BE2C (cell line): ENCODE results near the gene ADAMTS13.

Experiments
- DNase-seq: peaks from one replicate; pipeline ENCODE4 v3.0.0-alpha.2; 2020
- H3K27me3 ChIP-seq: fragments of 250-450 bp; sonication (Bioruptor Pico); 2 replicates; pipeline ENCODE4 v1.5.1; 2020; ENCODE audit warnings: mild to moderate bottlenecking
- H3K36me3 ChIP-seq: fragments of 250-450 bp; sonication (Bioruptor Pico); 2 replicates; pipeline ENCODE4 v1.5.1; 2020; ENCODE audit warnings: mild to moderate bottlenecking
- H3K4me1 ChIP-seq: fragments of 250-450 bp; sonication (Bioruptor Pico); 2 replicates; pipeline ENCODE4 v1.5.1; 2020
- H3K4me3 ChIP-seq: 2 replicates; pipeline ENCODE4 v1.5.1; 2011; ENCODE audit warnings: low read depth, low read length
- H3K9me3 ChIP-seq: fragments of 250-450 bp; sonication (Bioruptor Pico); 2 replicates; pipeline ENCODE4 v1.5.1; 2020
- TF ChIP-seq, protein P1 (sequence below): IDR thresholded peaks from 2 replicates; pipeline ENCODE4 v1.5.1; 2012; ENCODE audit warnings: mild to moderate bottlenecking, low read depth, low read length

ADAMTS13 gene

GRCh38 chr9:133417541-133418461, 4.4 kb upstream of the ADAMTS13 start, which contains the start of gene REXO4:
TSS of gene REXO4 (minus strand) at chr9:133418010. CDS start at chr9:133417844, 166 bp downstream.
- TF ChIP-seq, protein P1, sequence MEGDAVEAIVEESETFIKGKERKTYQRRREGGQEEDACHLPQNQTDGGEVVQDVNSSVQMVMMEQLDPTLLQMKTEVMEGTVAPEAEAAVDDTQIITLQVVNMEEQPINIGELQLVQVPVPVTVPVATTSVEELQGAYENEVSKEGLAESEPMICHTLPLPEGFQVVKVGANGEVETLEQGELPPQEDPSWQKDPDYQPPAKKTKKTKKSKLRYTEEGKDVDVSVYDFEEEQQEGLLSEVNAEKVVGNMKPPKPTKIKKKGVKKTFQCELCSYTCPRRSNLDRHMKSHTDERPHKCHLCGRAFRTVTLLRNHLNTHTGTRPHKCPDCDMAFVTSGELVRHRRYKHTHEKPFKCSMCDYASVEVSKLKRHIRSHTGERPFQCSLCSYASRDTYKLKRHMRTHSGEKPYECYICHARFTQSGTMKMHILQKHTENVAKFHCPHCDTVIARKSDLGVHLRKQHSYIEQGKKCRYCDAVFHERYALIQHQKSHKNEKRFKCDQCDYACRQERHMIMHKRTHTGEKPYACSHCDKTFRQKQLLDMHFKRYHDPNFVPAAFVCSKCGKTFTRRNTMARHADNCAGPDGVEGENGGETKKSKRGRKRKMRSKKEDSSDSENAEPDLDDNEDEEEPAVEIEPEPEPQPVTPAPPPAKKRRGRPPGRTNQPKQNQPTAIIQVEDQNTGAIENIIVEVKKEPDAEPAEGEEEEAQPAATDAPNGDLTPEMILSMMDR = no peak
- H3K4me1 ChIP-seq = no peaks in the 10 kb centered on the region
- peak within 1 kb of the TSS; percentile 98 for H3K4me3 ChIP-seq
- H3K9me3 ChIP-seq = no peaks in the 10 kb centered on the region
- peak; percentile 91 for DNase-seq
- no peaks in the 10 kb centered on the region for H3K27me3 ChIP-seq
- H3K36me3 ChIP-seq = peaks cover 26% of the 10 kb centered on the region

DNA sequence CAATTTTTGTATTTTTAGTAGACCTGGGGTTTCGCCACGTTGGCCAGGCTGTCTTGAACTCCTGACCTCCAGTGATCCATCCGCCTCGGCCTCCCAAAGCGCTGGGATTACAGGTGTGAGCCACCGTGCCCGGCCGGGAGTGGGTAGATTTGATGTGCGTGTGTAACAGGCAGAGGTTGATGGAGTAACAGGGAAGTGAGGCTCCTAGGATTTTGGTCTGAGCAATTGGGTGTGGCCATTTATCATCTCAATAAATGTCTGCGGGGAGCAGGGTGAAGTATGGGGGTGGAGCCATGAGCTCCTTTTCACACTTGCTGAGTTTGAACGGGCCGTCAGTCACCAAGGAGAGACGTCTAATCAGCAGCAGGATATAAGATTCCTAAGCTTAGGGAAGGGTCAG, 3.2 kb upstream of the ADAMTS13 start:
- peak overlapping the region; percentile 98 for H3K4me3 ChIP-seq
- H3K36me3 ChIP-seq = peaks cover 16% of the 10 kb centered on the region
- DNase-seq = no peak
- TF ChIP-seq, protein P1 = no peak
- no peaks in the 10 kb centered on the region for H3K9me3 ChIP-seq
- H3K4me1 ChIP-seq = no peaks in the 10 kb centered on the region
- H3K27me3 ChIP-seq = no peaks in the 10 kb centered on the region

DNA sequence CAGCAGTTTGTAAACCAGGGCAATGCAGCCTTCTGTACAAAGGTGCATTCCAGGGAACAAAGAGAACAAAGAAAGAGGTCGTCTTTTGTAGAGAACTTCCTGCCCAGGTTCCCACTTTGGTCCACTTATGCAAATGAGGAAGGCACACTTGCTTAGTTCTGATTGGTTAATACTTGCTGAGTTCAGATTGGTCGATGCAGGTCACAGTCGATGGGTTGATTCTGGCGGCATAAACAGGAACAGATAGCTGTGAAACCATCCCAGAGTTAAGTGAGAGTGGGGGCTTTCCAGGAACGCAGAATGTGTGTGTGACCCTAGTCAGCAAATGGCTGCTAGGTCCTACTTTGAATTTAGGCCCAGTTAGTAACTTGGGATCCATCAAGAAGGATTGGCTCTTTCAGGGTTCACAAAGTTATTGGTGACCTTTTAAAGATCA, 1.8 kb upstream of the ADAMTS13 start:
- no peak for DNase-seq
- TF ChIP-seq, protein P1 = no peak
- Histone ChIP-seq H3K9me3 (no peaks in the 10 kb centered on the region), H3K27me3 (no peaks in the 10 kb centered on the region), H3K4me1 (no peaks in the 10 kb centered on the region), H3K36me3 (peaks cover 10% of the 10 kb centered on the region), H3K4me3 (no peak overlapping the region)

- TF ChIP-seq, protein P1 = no peak
- Histone ChIP-seq H3K4me3 (no peak overlapping the region), H3K36me3 (no peaks in the 10 kb centered on the region), H3K4me1 (no peaks in the 10 kb centered on the region), H3K9me3 (no peaks in the 10 kb centered on the region), H3K27me3 (no peaks in the 10 kb centered on the region)
- no peak for DNase-seq
Observed at GRCh38 chr9:133423216-133423615, 1.0 kb downstream of the ADAMTS13 start.

DNA sequence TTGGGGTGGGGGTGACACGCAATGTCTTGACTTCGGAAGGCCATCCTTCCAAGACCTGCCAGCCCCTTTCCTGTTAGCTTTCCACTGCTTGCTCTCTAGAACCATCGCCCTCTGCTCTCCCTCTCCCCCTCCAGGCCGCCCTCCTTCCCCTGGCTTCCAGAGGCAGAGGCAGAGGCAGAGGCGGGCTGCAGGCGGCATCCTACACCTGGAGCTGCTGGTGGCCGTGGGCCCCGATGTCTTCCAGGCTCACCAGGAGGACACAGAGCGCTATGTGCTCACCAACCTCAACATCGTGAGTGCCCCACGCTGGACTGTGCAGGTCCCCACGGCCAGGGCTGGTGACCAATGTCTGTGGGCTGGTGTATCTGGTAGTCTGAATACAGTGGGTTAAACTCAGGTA, 2.0 kb downstream of the ADAMTS13 start:
- Histone ChIP-seq H3K9me3 (no peaks in the 10 kb centered on the region), H3K36me3 (no peaks in the 10 kb centered on the region), H3K27me3 (no peaks in the 10 kb centered on the region), H3K4me3 (no peak overlapping the region), H3K4me1 (no peaks in the 10 kb centered on the region)
- no peak for DNase-seq
- TF ChIP-seq, protein P1 = no peak

GRCh38 chr9:133425049-133425632, 3.0 kb downstream of the ADAMTS13 start:
- no peaks in the 10 kb centered on the region for H3K36me3 ChIP-seq
- TF ChIP-seq, protein P1 = no peak
- H3K4me1 ChIP-seq = no peaks in the 10 kb centered on the region
- H3K27me3 ChIP-seq = no peaks in the 10 kb centered on the region
- no peaks in the 10 kb centered on the region for H3K9me3 ChIP-seq
- no peak for DNase-seq
- no peak overlapping the region for H3K4me3 ChIP-seq
